GM18498 (cell line): ENCODE measurements around the gene FSIP1.

Experiments used
- ATAC-seq: cut with Tn5 transposase; IDR thresholded peaks from one replicate; pipeline ENCODE4 v1.9.1; 2021; ENCODE audit warnings: mild to moderate bottlenecking, moderate library complexity; ENCODE audit not compliant: unreplicated experiment

FSIP1 gene

DNA sequence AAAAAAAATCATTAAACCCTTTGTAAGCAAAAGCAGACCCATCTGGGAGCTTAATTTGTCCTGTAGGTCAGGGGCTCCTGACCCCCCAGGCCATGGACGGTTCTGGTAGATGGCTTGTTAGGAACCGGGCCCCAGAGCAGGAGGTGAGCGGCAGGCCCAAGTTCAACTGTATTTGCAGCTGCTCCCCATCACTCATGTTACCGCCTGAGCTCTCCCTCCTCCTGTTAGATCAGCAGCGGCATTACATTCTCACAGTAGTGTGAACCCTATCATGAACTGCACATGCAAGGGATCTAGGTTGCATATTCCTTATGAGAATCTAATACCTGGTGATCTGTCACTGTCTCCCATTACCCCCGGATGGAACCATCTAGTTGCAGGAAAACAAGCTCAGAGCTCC lies 60.7 kb downstream of the FSIP1 start:
- ATAC-seq, result no peak

DNA sequence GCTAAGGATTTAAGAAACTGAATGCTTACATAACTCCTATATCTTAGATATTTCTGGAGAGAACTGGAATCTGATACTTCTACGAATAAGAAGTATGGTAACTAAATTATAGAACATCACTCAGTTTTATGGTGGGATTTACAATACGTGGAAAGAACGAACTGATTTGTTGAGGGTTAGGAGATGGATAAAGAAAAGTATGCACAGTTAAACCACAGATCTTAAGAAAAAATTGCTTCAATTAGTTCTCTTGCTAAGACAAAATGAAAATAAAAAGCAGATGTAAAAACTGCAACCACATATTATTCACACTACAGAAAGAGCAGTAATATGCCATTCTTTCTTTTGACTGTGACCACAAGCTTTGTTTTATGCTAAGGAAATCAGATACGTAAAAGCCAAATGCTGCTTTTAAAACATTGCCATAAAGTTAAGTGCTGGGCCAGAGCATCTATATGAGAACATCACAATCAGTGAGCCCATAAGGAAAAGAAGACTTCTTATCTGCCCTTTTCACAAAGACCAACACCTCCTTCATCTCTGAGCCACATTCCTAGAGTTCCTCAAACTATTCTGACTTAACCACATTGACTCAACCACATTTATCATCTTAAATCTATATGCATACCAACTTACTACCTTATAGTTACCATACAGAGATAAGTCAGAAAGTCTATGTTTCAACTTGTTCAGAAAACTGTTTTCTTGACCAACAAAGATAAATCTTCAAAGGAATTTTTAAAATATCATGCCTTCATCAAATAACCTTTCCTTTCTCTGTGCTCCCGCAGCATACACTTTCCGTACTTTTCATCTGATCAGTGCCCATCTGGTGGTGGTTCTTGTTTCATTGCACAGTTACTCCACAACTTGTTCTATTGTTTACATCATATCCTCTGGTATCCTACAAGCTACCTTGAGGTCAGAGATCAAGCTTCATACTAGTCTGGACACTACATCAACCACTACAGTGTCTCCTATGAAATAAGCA lies 61.7 kb downstream of the FSIP1 start:
- no peak for ATAC-seq

DNA sequence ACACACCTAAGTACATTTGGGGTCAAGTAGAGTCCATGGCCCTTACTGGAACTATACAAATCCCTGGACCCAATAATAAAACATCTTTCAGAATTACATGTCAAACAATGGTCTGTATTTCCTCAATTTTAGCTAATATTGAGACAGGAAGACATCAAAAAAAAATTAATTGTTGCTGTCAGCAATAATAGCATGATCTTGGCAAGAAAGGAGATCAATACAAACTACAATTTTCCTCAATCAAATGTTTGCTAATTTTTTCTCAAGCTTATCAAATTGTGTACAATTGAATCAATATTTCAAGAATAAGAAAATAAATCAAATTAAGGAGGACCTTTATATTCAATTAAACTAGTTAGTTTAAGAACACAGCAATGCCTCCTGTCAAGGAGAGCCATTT lies 62.6 kb downstream of the FSIP1 start:
- ATAC-seq, result no peak

DNA sequence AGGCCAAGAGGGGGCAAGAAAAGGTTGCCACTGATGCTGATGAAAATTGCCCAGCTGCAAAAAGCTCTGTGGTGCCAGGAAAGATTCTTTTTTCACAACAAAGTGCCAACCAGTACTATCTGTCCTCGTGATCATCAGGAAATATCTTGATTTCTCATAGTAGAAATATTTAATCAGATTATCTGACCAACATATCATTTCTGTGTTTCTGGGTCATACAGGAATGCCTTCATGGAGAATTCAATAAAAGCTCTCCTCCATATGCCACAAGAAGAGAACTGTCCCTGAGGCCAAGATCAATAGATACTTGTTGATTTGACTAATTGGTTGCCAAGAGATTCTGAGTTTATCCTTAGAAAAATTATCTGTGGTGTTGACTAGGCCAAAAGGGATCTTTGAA lies 63.5 kb downstream of the FSIP1 start:
- ATAC-seq, result no peak

DNA sequence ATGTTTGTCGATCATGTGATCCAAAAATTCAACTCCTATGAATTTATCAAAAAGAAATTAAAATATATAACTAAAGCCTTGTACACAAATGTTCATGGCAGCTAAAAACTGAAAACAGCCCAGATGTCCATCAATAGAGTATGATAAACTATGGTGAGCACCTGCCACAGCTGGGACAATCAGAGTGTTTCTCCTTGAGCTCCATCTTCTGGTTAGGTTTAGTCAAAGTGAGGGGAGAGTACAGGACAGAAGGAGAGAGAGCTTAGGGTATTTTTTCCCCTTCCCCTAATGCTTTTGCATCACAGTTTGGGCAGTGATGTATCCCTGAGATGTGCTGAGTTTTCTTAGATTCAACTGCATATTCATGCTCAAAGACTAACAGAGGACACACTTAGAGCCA lies 65.5 kb downstream of the FSIP1 start:
- no peak for ATAC-seq

DNA sequence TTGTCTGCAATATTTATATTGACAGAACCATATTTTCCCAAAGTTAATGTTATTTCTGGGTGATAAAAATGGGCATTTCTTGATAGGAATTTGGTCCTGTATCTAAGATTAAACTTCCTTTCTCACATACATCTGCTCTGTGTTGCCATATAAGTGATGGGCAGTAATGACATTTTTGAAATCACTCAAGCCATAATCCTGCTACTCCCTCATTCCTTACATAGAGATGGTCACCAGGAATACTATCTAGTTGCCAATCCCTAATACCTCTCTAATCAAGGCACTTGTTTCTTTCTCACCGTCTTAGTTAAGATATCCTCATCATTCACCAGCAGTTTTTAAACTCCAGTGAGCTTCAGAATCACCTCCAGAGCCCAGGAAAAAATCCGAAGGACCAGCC lies 68.4 kb downstream of the FSIP1 start:
- ATAC-seq, result no peak

GRCh38 chr15:39713846-39714245 lies 68.8 kb downstream of the FSIP1 start:
- no peak for ATAC-seq

DNA sequence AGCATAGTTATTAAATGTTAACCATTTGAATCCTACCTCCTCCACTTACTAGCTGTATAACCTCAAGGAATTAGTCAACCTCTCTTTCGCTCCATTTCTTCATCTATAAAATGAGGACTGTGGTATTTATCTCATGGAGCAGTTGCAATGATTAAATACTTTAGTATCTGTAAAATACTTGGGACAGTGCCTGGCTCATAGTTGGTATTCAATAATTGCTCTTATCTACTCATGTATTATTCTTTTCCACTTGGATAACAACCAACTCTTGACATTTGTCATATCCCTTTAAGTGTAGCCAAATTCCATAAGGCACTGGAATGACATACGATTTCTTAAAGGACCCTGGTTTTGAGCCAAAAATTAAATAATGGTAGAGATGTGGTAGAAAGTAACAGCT lies 72.0 kb downstream of the FSIP1 start:
- ATAC-seq, result no peak

DNA sequence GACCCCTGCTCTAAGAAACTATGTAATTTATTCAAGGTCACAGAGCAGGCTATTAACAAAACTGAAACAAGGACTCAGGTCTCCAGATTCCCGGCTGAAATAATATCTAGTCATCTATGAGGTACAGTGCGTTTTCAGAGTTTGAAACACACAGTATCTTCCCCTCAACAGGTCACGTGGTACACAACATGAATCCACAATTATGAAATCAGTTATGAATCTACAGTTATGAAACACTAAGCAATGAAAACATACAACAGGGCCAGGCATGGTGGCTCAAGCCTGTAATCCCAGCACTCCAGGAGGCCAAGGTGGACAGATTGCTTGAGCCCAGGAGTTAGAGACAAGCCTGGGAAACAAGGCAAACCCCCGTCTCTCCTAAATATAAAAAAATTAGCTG lies 72.7 kb downstream of the FSIP1 start:
- no peak for ATAC-seq

DNA sequence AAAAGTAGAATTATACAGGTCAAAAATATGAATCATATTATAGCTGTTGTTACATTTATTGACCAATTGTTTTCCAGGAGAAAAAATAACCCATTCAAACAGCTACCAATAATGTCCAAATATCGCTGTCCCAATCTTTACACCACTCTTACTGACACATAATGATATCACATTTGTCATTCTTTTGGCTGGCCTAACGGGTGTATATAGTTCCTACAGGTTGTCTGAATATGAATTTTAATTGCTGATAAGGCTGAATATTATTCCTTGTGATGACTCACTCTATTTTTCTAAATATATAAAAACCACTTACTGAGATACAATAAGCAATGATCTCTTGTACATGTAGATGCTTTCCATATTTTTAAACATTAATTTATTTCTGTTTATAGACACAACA lies 76.4 kb downstream of the FSIP1 start:
- ATAC-seq, result no peak

DNA sequence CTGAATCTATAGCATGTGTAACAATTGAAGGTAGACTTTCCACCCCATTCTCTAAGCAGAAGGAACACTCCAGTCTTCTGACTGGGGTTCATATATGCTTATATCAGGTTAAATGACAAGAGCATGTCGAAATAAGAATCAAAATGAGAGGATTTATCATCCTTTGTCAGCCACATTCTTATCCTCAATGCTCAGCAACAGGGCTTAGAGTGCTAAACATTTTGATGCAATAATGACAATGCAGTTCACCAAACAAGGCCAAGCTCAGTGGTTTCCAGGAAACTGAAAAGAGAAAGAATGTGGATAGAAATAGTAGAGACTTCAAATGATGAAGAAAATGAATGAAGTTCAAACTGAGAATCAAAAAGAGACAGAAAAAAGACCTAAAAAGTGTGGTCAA lies 78.0 kb downstream of the FSIP1 start:
- no peak for ATAC-seq

DNA sequence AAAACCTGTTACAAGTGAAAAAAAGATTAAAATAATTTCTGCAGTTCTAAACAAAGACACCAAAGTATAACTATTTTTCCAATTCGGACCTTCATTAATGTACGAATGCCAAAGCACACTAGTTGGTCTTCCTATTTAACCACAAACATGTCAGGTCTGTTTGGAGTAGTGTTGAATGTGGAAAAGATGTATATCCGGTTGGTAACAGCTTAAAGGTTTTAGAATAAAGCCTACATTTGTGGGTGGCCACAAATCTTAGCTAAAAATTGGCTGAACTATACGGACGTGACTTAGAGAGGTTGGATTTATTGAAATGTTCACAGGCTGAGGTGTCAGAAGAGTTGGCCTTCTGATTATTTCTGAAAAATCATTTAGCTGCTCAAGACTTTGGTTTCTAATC lies 78.4 kb downstream of the FSIP1 start:
- ATAC-seq, result no peak

GRCh38 chr15:39701988-39702387 lies 80.7 kb downstream of the FSIP1 start:
- no peak for ATAC-seq

GRCh38 chr15:39700375-39700700 lies 82.3 kb downstream of the FSIP1 start:
- no peak for ATAC-seq

DNA sequence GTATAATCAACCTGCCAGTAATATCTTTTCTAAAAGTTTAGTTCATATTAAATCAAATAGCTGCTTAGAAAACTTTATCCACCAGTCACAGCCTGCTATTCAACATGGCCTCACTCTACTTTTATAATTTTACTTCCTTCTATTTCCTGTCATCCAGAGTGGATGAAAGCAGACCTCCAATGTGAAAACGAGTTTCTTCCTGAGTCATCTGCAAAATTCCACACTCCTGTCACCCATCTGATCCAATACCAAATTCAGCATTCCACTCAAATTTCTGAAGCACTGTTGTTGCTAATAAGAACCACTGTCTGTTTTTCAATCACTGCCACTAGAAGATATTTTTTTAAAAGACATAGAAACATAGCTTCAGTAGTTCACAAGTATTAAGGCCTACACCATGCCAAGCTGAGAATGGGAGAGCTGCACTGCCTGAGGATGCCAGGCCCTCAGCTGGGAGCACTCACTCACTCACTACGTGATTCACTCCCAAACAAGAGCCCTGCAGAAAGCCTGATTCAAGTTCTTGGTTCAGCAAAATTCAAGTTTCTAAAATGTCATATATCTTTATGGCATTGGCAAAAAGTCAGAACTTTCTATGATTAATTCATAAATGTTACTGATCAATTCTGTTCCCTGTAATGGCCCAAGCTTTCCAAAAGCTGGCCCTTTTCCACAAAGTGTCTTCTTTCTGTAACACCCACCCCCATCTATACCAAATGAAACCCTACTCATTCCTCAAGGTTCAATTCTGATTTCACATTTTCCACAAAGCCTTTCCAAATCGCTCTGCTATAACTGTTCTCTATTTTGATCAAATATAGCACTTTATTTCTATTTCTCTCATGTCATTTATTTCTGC lies 82.9 kb downstream of the FSIP1 start:
- ATAC-seq, result no peak

DNA sequence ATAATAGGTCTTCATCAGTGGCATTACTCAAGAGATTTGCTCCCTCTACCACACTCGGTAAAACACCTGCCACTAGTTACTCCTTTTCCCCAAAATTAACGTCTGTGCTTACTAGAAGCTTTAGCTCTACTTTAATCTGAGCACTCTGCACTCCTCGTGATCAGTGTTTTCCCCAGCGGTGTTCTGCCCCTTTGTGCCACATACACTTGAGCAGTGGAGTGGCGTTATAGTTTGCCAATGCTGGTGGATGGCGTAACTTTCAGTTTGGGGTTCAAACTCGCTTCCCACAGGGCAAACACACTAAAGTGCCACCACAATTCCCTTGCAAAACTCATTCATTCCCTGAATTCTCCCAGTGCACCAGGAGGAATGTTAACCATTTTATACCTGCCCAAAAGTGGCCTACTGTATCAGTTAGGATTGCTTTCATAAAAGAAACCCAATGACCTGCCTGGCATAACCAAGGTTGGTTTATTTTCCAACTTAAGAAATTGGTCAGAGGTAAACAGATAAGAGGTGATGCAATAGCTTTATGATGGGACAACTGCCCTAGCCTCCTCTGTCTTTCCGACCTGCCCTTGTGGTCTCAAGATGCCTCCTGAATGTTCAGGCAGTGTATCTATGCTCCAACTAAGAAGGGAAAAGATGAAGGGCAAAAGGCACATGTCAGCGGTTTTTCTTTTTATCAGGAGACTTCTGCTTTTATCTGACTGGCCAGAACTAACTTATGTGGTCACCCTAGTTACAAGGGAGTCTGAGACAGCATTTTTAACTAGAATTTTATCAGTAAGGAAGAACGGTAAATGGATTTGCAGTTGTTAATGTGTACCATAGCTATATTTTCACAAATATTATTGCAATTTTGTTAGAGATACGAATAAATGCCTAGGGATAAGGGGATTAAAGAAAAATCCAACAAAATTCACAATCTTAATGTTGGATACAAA lies 83.9 kb downstream of the FSIP1 start:
- no peak for ATAC-seq

DNA sequence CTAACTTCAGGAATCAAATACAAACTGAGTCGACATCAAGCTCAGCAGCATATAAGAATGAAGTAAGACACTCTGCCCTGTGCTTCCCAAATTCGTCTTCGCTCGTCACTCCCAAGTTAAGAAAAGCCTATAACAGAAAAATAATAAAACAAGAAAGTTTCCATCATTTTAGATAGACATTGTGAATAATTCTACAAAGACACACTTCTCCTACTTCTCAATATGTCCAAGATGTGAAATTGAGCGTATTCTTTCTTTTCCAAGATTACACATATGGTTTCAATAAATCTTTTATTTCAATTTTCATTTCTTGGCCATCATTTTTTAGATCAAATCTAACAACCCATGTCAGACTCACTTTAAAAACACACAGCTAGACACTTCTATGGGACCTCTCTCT lies 85.1 kb downstream of the FSIP1 start:
- ATAC-seq, result no peak

DNA sequence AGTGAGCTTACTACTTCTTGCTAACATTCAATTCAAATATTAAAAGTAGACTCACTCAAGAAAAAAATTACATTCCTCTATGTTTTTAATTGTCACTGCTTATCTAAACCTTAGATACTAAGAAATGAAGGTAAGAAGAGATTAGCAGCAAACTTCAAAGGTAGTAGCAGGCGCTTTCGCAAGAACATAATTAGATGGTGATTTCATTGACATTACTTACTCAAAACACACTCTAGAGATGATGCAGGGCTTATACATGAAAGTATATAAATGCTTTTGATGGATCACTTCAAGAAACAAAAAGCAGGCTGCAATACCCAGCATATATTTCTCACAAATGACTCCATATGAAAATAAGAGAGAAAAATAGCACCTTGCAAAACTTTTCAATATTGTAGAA lies 86.8 kb downstream of the FSIP1 start:
- ATAC-seq, result no peak

DNA sequence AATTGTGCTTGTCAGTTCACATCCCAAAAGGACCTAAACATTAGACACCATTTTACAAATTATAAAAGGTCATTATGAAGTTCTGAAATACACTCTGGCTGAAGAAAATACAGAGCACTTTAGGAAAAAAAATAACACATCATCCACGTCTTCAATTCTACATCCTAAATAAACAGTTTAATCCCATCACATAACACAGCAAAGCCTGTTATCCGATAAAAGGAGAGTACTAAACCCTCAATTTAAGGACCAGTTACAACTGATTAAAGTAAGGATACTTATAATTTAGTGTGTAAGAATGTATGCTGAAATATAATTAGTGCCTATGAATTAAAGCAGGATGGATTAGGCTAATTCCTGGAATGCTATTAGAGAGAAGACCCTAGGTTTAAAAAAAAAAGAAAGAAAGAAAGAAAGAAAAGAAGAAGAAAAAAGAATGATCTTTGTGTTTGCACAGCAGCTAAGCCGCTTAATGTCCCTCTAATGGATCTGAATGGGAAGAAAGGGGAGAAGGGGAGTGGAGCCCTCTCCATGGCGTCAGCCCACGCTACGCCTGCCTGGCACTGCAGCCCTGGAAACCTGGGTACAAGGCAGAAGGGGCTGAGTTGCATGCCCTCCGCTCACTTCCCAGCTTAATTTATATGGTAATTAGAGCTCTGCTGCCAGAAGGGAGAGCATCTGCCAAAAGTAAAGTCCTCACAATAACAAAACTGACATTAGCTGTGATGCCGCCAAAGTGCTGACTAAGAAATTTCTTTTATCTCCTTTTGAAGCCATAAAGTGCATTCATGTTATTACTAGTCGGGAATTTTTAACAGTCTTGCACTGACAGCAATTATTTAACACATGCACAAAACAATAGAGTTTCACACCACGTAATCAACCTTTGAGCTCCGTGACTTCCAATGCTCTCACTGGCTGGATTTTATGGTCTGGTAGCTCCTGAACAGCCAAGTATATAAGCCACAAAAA lies 90.0 kb downstream of the FSIP1 start:
- ATAC-seq, result no peak
